SH-SY5Y (cell line): ENCODE results near the gene SLC9A6.

Source experiments
- GATA2 ChIP-seq: IDR thresholded peaks from 2 replicates; pipeline ENCODE4 v1.6.1; 2011; ENCODE audit warnings: mild to moderate bottlenecking, low read depth, low read length
- GATA3 ChIP-seq: IDR thresholded peaks from 2 replicates; pipeline ENCODE4 v1.6.1; 2011; ENCODE audit warnings: low read depth, mild to moderate bottlenecking, low read length, moderate library complexity

DNA sequence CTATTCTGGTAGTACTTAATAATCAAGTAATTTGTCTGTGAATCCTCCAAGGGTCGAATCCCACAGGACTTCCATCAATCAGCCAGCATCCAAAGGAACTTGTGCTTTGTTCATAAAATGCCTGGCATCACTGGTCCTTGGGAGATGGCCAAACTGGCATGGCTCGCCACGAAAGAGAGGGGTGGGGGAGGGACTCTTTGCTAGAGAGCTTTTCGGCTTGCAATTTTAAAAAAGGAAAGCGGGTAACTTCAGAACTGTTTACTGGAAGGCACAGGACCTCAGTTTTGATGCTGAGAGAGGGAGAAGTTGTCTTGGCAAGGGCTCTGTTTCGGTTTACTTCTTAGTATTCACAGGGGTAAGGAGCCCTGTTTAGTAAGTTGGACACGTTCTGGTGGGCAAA lies 82.7 kb downstream of the SLC9A6 start:
- TF ChIP-seq GATA2, result no peak
- TF ChIP-seq GATA3, result no peak
